HG03108 (cell line): ENCODE data around the gene CCDC137.
"Not testable (repeated sequence)": the region's sequence is repeated elsewhere in the genome, so short reads cannot be mapped to it uniquely, and the experiment has no call there.

Source experiments
- ATAC-seq: cut with Tn5 transposase; IDR thresholded peaks from one replicate; pipeline ENCODE4 v1.9.1; 2021; ENCODE audit warnings: moderate library complexity; ENCODE audit not compliant: unreplicated experiment

CCDC137 gene

DNA sequence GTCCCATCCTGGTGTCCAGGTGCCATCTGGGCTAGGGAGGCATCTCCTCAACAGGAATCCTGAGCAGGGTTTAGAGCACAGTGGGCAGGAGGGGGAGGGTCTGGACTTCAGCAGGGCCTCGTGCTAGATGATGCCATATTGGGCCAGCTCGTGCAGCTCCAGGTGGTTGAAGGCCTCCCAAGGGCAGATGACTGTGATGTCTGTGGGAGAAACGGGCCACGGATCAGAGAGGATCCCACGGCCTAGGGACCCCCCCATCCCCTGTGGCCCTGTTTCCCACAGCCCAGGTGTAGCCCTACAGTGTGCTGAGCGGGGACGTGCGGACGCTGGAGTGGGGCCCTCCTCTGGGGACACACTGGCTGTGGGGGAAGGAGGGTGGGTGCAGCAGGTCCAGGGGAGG is 15.6 kb upstream of the CCDC137 start:
- ATAC-seq = no peak

- ATAC-seq = no peak
These were observed 14.8 kb upstream of the CCDC137 start for GRCh38 chr17:81651692-81652091.

DNA sequence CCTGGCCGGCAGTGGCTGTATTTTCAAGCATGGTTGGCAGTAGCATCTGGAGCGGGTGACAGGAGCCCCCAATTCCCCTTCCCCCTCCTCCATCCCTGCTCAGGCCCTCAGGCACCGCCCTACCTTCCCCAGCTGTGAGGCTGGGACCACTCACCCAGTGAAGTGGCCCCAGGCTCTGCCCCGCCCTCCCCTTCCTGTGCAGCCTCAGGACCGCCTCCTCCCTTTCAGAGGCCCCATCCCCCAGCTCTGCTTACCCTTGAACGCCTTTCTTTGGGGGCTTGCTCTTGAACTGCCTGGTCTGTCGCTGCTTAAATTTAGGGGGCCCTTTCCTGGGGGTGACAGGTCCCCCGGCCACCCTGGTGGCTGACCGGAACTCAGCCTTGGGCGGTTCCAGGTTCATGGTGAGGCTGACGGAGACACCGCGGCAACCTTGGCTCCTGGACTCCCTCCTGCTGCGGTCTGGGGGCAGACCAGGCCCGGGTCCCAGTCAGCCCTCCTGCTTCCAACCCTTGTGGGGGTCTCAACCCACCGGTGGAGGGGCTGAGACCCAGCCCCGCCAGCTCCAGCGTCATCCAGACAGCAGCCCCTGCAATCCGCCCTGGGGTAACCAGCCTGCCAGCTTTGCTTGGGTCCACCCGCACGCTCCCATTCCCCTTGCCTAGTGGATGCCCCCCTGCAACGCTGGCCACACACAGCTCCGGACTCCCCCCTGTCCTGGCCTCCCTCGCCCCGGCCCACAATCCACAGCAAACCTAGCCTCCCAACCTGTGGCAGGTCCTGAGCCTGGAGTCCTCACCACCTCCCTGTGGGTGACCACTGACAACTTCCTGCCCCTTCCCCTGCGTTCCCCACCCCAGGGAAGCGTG is 13.4 kb upstream of the CCDC137 start:
- ATAC-seq = no peak

DNA sequence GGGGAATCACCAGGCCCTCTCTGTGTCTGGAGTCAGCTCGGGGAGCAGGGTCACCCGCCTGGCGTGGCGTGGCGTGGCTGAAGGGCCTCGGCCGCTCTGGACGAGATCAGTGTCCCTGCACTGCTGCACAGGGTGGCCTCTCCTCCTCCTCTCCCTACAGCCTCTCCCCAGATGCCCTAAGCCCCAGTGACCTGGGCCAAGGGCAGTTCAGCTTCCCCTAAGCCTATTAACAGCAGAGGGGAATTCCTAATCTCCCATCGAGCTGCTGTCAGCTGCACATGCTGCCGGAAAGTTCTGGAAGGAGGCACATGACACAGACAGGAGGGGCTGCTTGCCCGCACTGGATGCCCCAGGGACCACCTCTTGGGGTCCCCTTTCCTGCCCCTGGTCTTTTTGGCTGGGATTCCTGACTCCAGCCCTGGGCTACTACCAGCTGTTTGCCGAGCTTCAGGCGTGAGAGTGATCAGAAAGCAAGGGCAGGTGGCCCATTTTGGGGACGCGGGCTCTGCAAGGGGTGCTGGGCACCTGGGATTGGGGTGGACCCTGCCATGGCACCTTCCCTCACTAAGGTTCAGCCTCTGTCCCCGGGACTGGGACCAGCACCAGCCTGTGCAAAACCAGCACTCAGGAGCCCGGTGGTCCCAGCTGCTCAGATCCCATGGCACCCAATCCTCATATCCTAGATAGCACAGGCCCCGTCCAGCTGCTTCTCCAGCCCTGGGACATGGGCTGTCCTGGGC is 11.0 kb upstream of the CCDC137 start:
- no peak for ATAC-seq

DNA sequence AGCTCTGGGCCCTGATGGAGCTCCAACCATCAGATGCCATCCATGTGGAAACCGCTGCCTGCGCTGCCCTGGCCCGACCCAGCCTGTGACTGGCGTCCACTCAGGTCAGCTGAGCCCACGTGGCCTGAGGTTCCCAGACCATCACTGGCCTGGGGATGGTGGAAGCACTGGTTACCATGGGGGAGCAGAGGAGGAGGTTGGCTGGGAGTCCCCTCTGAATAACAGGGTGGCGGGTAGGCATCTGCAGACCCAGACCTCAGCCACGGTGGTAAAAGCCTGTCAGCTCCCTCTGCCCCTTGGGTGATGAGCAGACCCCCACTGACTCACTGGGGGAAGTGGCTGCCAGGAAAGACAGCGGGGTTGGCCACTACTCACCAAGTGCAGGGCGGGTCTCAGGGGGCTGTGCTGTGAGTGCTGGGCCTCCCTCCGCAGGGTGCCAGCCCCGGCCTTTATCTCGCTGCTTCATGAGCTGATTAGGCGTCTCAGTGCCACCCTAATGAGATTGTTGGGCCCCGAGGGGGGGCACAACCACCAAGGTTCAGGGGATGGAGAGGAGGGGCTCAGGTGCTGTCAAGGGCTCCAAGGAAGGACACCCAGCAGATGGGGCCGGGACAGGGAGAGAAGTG is 10.3 kb upstream of the CCDC137 start, which contains the start of gene PDE6G:
Gene PDE6G, minus strand, starts transcription at position 425 of the 626 bp plus-strand sequence. CDS start 3,237 bp downstream, outside the sequence.
- ATAC-seq = no peak

DNA sequence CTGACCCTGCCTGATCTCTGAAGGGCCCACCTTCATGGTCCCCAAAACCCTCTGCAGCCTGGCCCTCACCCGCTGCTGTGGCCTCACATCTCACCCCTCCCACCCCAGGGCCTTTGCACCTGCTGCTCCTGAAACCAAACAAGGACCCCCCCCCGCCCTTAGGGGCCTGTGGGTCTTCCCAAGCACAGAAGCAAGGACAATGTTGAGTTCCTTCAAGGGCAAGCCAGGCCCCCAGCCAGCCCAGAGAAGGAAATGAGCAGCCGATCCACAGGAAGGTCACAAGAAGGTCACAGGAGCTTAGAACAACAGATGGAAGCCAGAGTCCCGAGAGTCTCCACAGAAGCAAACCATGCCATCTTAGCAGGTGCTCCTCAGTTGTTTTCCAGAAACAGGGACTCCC is 9.7 kb upstream of the CCDC137 start:
- ATAC-seq = no peak

DNA sequence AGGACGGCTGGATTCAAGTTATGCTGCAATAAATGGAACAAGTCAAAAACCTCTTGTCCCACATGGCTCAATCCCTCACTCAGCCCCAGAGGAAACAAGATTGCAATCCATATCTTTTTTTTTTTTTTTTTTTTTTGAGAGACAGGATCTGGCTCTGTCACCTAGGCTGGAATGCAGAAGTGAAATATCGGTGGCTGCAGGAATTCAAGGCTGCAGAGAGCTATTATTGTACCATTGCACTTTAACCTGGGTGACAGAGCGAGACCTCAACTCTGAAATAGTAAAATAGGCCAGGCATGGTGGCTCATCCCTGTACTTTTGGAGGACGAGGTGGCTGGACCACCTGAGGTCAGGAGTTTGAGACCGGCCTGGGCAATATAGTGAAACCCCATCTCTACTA is 7.5 kb upstream of the CCDC137 start:
- no peak for ATAC-seq

DNA sequence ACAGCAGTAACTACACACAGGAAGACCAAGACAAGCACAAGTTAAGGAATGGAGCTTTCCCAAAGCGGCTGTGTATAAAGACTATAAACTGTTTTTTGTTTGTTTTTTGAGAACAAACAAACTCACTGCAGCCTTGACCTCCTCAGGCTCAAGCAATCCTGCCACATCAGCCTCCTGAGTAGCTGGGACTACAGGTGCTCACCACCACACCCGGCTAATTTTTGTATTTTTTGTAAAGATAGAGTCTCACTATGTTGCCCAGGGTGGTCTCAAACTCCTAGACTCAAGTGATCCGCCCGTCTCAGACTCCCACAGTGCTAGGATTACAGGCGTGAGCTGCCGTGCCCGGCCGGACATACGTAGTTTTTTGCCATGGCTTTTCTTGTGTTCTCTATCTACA is 6.1 kb upstream of the CCDC137 start:
- no peak for ATAC-seq

- no peak for ATAC-seq
These were observed 4.5 kb upstream of the CCDC137 start for GRCh38 chr17:81662002-81662401.

GRCh38 chr17:81664051-81664470 is 2.5 kb upstream of the CCDC137 start:
- no peak for ATAC-seq

- ATAC-seq = no peak
These were observed 1.1 kb upstream of the CCDC137 start for GRCh38 chr17:81665205-81666091.

DNA sequence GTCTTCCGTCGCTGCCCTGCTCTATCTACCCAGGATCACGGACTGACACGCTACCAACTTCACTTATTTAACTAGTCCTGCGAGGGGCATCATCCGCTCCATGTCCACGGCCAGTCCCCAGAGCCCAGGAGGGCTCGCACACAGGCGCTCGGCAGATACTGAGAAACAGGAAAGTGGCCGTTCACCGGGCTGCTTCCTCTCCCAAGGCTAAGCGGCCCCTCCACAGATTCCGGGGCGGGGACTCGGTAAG is 520 bp upstream of the CCDC137 start:
- peak; percentile 15 for ATAC-seq

- ATAC-seq = no peak
These were observed 1.2 kb downstream of the CCDC137 start for GRCh38 chr17:81667754-81668153.

GRCh38 chr17:81672504-81672903 is 6.0 kb downstream of the CCDC137 start:
- ATAC-seq = no peak

- ATAC-seq = no peak
These were observed 6.4 kb downstream of the CCDC137 start for GRCh38 chr17:81672954-81673353.

DNA sequence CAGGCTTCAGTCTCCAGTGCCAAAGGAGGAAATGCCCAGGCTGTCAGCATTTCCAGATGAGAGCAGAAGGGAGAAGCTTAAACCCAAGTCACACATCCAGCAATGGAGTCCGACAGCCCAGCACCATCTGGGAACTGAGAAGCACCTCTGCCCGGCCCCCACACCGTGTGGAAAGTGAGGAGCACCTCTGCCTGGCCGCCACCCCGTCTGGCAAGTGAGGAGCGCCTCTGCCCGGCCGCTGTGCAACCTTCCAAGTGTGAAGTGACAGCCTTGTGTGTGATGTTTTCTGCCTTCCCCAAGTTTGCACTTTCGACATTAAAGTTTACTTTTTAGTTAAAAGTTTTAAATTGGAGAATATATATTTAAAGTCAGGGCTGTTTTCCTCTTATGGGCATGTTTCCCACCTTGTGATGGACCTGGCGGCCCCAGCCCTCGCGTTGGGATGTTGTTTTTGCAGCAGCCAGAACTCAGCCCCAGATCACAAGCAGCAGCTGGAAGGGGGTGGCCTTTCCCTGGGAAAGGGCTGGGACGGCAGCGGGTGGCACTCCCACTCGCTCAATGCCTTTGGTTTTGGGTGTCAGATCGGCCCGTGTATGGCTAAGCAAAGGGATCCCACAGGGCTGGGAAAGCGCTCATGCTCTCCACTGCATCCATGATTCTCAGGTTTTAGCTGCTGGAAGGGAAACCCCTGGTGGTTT is 7.2 kb downstream of the CCDC137 start:
- no peak for ATAC-seq

DNA sequence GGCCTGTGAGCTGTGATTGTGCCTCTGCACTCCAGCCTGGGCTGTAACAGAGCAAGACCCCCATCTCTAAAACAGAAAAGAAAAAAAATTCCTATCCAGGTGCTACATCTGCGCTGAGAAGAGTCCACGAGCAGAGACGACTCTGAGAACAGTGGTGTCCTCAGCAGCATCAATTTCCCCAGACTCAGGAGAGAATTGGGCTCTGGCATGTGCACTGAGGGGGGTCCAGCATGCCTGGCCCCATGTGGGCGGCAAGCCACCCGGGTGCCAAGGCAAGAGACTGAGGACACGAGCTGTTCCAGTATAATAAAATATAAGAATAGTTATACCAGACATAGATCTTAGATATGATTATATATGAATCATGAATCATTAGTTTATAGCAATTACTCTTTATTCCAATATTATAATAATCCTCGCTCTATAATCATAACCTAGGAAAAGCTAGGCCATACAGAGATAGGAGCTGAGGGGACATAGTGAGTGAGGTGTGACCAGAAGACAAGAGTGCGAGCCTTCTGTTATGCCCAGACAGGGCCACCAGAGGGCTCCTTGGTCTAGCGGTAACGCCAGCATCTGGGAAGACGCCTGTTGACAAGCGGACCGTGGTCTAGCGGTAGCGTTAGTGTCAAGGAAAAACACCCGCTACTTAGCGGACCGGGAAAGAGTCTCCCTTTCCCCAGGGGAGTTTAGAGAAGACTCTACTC is 9.1 kb downstream of the CCDC137 start:
- ATAC-seq = not testable (repeated sequence)

DNA sequence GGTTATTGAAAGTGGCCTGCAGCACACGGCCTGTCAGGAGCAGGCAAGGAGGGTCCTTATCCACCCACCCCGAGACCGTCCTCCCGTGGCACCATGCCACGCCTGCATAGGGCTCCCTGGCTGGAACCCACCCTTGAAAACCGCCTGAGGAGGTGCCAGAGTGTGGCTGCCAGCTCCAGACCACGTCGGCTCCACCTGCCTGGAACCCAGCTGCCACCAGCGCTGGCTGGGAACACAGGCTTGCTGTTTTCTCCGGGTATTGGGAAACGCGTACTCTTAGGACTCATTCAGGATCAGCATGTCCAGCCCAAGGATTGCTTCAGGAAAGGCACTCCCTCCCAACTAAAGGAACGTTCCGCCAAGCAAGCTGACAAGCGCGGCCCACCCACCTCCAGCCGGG is 10.4 kb downstream of the CCDC137 start:
- no peak for ATAC-seq

GRCh38 chr17:81680150-81680549 is 13.6 kb downstream of the CCDC137 start:
- no peak for ATAC-seq

DNA sequence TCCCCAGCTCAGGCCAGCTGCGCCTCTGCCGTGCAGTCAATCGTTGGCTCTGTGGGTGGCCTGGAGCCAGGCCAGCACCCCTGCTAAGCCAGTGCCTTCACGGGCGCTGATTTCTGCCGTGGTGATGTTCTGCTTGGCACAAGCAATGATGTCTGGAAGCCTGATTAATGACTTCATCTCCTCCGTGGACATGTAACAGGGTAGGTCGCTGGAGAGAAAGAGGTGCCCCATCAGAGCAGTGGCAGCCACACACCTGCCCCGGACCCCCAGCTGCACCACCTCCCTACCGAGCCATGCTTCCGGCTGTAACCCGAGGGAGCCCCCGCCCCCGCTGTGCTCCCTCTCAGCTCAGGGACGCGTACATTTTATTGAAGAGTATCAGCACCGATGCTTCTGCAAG is 15.1 kb downstream of the CCDC137 start:
- no peak for ATAC-seq
